Measurements from ENCODE around the gene GRID2.

- TF ChIP-seq ZNF572 (CRISPR knock-in tag; IDR thresholded peaks at IDR 0.05): no peak
- no peak for TF ChIP-seq FOXP1 (IDR thresholded peaks at IDR 0.05)
- no peak for TF ChIP-seq FOXP1 (CRISPR knock-in tag; IDR thresholded peaks at IDR 0.05)
- TF ChIP-seq PATZ1 (CRISPR knock-in tag; IDR thresholded peaks at IDR 0.05): no peak
- TF ChIP-seq PHF8 (CRISPR knock-in tag; IDR thresholded peaks at IDR 0.05): no peak
- TF ChIP-seq ZNF484 (CRISPR knock-in tag; IDR thresholded peaks at IDR 0.05; ENCODE audit: borderline replicate concordance, low read depth): no peak
- no peak for TF ChIP-seq XRCC5 (optimal IDR thresholded peaks at IDR 0.05; ENCODE audit: low read length)
- TF ChIP-seq ZNF138 (CRISPR knock-in tag; IDR thresholded peaks at IDR 0.05; ENCODE audit: low read depth): no peak
- TF ChIP-seq ZNF282 (IDR thresholded peaks at IDR 0.05; ENCODE audit: partially characterized antibody): no peak
- TF ChIP-seq KDM6A (CRISPR knock-in tag; IDR thresholded peaks at IDR 0.05; ENCODE audit: low read depth): no peak
- TF ChIP-seq ZNF747 (CRISPR knock-in tag; IDR thresholded peaks at IDR 0.05; ENCODE audit: borderline replicate concordance): no peak
- no peak for TF ChIP-seq POLR2G (IDR thresholded peaks at IDR 0.05; ENCODE audit: low read depth, low read length)
These were observed 1471.8 kb downstream of the GRID2 start for GRCh38 chr4:93775551-93775950.

All from HepG2 (cell line).